Measurements from ENCODE around the gene SV2B.

GRCh38 chr15:91306144-91306543 lies 206.1 kb downstream of the SV2B start:
- no peak for TF ChIP-seq CTCF (IDR thresholded peaks at IDR 0.05 in 2 of 3, conservative IDR thresholded peaks at IDR 0.05 in 1 of 3; ENCODE audit: borderline replicate concordance in 1 of 3, insufficient read depth in 1 of 3, low read depth in 2 of 3, low read length in 2 of 3)
- TF ChIP-seq CBX3 (IDR thresholded peaks at IDR 0.05; ENCODE audit: low read depth): no peak
- TF ChIP-seq EZH2 (IDR thresholded peaks at IDR 0.05): no peak
- no peak for TF ChIP-seq POLR2A (IDR thresholded peaks at IDR 0.05; ENCODE audit: borderline replicate concordance, extremely low read depth, insufficient read depth, insufficient read length)
- no peak for TF ChIP-seq ZNF274 (IDR thresholded peaks at IDR 0.05; ENCODE audit: low read depth, low read length)
- no peak for TF ChIP-seq ZBTB33 (IDR thresholded peaks at IDR 0.05; ENCODE audit: extremely low read depth, insufficient replicate concordance, low read length)
- no peak for TF ChIP-seq POLR2AphosphoS5 (IDR thresholded peaks at IDR 0.05; ENCODE audit: low read depth, low read length)
- no peak for TF ChIP-seq EZH2phosphoT487 (IDR thresholded peaks at IDR 0.05; ENCODE audit: borderline replicate concordance)
- TF ChIP-seq FOSL1 (IDR thresholded peaks at IDR 0.05; ENCODE audit: low read depth): no peak
